Right lobe of liver (tissue), 6 donors: ENCODE data around the gene B3GAT1. TPM values are rescaled to one million over a fixed set of nuclear protein-coding genes. Genes with fewer than 3 reads are reported as not detected.
A peak's percentile ranks its signal among the peaks of the same experiment; 100 is the strongest.

Experiments
- ATAC-seq, 4 donors: fragments of 200-7000 bp; cut with Tn5 transposase; one replicate each; pipeline ENCODE4 v1.9.1; 2020; ENCODE audit warnings: mild to moderate bottlenecking in 4 of 4, moderate library complexity in 4 of 4
- DNase-seq, 3 donors: peaks; one replicate each; pipeline ENCODE4 v3.0.0-alpha.2; 2020
- H3K27ac ChIP-seq, 3 donors: fragments of 200-600 bp; one replicate each; pipeline ENCODE4 v1.8.0; 2022
- H3K27me3 ChIP-seq, 2 donors: fragments of 200-600 bp; one replicate each; pipeline ENCODE4 v1.8.0; 2022
- H3K36me3 ChIP-seq, 4 donors: fragments of 200-600 bp; sonication (generic) in 1 of 4; one replicate each; pipeline versions ENCODE4 v1.5.1 to v1.8.0; 2017 to 2022; ENCODE audit warnings: control low read depth in 1 of 4
- H3K4me1 ChIP-seq, 4 donors: fragments of 200-600 bp; sonication (generic) in 1 of 4; one replicate each; pipeline versions ENCODE4 v1.5.1 to v1.8.0; 2017 to 2022; ENCODE audit warnings: control low read depth in 1 of 4
- H3K4me3 ChIP-seq, 3 donors: fragments of 200-600 bp; one replicate each; pipeline ENCODE4 v1.8.0; 2022
- H3K9me3 ChIP-seq, 4 donors: fragments of 200-600 bp; sonication (generic) in 1 of 4; one replicate each; pipeline versions ENCODE4 v1.5.1 to v1.8.0; 2017 to 2022; ENCODE audit warnings: control low read depth in 1 of 4
- POLR2A ChIP-seq: fragments of 450-650 bp; IDR thresholded peaks from one replicate; pipeline ENCODE4 v1.6.1; 2017; ENCODE audit warnings: antibody characterized with exemption, mild to moderate bottlenecking
- WGBS: methylation state at CpG from one replicate; pipeline ENCODE4 v1.1.6; 2018; ENCODE audit warnings: low coverage, low lambda C conversion rate; ENCODE audit not compliant: insufficient coverage; ENCODE audit errors: missing lambda C conversion rate; 5-methylcytosine and 5-hydroxymethylcytosine counted together
- intact Hi-C, 2 donors: fragments of 100-400 bp; cut with DNase I; formaldehyde crosslinking; loops; one replicate each; pipeline versions ENCODE4 v1.11.2 to v1.14.1; 2022
- total RNA-seq, 6 experiments: library from RNA; depleted of rRNA in 2 of 6; stranded (reverse); fragments of >200 nt in 2 of 6; fragmentation: NEBNext Ultra II Directional in 3 of 6; extraction: Animal tissue kit (Norgen Biotek cat#: 25700) in 3 of 6; gene quantifications; one replicate each; pipeline versions ENCODE4 v1.1.0 to v1.2.4, GENCODE V29; 2016 to 2023
- TF ChIP-seq, protein P1 (sequence below), 4 donors: fragments of 200-600 bp in 3 of 4; fragments of 450-650 bp in 1 of 4; IDR thresholded peaks; one replicate each; pipeline versions ENCODE4 v1.5.1 to v1.8.0; 2016 to 2022; ENCODE audit warnings: antibody characterized with exemption in 4 of 4, mild to moderate bottlenecking in 2 of 4
- donor health status: DM: no; HTN: yes; CAD: no.
- donor health status: DM: no; HTN: no; CAD: no.
- donor health status: DM: no; HTN: no; CAD: no.
- donor health status: DM: no; HTN: yes; CAD: no.
- donor health status: DM: no; HTN: yes; CAD: no.

B3GAT1 gene
- total RNA-seq, 6 experiments from 2014 or later: 0.76 to 8.8 (median 5.1) TPM

DNA sequence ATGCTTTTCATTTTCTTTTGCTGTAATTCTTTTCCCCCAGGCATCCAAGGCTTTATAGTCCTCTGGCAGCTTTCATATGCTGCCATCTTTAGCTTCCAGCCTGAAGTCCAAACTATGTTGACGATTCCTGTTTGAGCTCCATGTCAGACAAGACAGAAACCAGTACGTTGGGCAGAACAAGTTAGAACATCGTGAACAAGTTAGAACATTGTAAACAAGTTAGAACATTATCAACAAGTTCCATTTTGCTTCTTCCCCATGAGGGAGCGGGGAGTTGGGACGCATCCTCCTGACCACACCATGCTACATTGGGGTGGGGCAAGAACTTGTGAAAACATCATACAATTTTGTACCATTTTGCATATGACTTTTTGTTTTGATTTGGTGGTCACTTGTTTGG lies 56.4 kb downstream of the B3GAT1 start:
- intact Hi-C loops: no loop called here
- 56% methylated on average over 4 of the region's 5 CpGs for WGBS

DNA sequence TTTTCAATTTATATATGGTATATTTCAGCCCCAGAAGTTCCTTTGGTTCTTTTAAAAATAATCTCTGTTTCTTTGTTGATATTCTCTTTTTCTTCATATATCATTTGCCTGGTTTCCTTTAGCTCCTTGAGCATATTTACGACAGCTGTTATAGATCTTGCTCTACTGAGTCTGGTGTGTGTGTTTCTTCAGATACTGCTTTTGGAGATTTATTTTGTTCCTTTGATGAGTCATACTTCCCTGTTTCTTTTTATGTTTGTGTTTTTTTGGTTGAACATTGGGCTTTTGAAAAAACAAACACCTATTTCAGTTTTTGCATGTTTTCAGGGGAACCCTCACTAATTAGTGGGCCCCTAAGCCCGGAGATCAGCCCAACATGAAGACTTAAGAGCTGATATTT lies 56.9 kb downstream of the B3GAT1 start:
- intact Hi-C loops: no loop called here
- H3K9me3 ChIP-seq: no peaks in the 10 kb centered on the region
- no peak for TF ChIP-seq POLR2A
- TF ChIP-seq, protein P1, sequence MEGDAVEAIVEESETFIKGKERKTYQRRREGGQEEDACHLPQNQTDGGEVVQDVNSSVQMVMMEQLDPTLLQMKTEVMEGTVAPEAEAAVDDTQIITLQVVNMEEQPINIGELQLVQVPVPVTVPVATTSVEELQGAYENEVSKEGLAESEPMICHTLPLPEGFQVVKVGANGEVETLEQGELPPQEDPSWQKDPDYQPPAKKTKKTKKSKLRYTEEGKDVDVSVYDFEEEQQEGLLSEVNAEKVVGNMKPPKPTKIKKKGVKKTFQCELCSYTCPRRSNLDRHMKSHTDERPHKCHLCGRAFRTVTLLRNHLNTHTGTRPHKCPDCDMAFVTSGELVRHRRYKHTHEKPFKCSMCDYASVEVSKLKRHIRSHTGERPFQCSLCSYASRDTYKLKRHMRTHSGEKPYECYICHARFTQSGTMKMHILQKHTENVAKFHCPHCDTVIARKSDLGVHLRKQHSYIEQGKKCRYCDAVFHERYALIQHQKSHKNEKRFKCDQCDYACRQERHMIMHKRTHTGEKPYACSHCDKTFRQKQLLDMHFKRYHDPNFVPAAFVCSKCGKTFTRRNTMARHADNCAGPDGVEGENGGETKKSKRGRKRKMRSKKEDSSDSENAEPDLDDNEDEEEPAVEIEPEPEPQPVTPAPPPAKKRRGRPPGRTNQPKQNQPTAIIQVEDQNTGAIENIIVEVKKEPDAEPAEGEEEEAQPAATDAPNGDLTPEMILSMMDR (IDR thresholded peaks at IDR 0.05): no peak
- H3K36me3 ChIP-seq: no peaks in the 10 kb centered on the region
- no peak for DNase-seq
- 58% methylated on average over 2 of the region's 2 CpGs for WGBS
- no peaks in the 10 kb centered on the region for H3K4me1 ChIP-seq
- no peak overlapping the region for H3K4me3 ChIP-seq
- H3K27ac ChIP-seq: no peak overlapping the region
- no peak for ATAC-seq
- H3K27me3 ChIP-seq: no peaks in the 10 kb centered on the region

More for the DNA sequence above, 56.4 kb downstream of the B3GAT1 start:
- ATAC-seq: no peak
- DNase-seq: no peak
- H3K4me3 ChIP-seq: no peak overlapping the region
- H3K9me3 ChIP-seq: no peaks in the 10 kb centered on the region
- TF ChIP-seq, protein P1 (IDR thresholded peaks at IDR 0.05): no peak
- TF ChIP-seq POLR2A: no peak
- H3K36me3 ChIP-seq: no peaks in the 10 kb centered on the region
- no peaks in the 10 kb centered on the region for H3K4me1 ChIP-seq
- no peak overlapping the region for H3K27ac ChIP-seq
- H3K27me3 ChIP-seq: no peaks in the 10 kb centered on the region

DNA sequence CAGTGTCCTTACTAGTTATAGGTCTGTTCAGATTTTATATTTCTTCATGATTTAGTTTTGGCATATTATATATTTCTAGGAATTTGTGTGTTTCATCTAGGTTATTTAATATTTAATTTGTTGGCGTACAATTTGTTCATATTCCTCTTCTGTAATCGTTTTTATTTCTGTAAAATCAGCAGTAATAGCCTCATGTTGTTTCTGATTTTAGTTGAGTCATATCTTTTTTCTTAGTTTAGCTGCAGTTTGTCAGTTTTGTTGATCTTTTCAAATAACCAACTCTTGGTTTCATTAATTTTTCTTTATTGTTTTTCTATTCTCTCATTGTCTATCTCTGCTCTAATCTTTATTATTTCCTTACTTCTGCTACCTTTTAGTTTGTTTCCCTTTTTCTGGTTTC lies 59.9 kb downstream of the B3GAT1 start:
- TF ChIP-seq, protein P1 (IDR thresholded peaks at IDR 0.05): no peak
- TF ChIP-seq POLR2A: no peak
- ATAC-seq (no peak), DNase-seq (no peak)
- intact Hi-C loops: no loop called here
- Histone ChIP-seq H3K27me3 (no peaks in the 10 kb centered on the region), H3K9me3 (no peaks in the 10 kb centered on the region), H3K27ac (no peak overlapping the region), H3K36me3 (no peaks in the 10 kb centered on the region), H3K4me1 (no peaks in the 10 kb centered on the region), H3K4me3 (no peak overlapping the region)
- WGBS: 69% methylated on average over 2 of the region's 2 CpGs

DNA sequence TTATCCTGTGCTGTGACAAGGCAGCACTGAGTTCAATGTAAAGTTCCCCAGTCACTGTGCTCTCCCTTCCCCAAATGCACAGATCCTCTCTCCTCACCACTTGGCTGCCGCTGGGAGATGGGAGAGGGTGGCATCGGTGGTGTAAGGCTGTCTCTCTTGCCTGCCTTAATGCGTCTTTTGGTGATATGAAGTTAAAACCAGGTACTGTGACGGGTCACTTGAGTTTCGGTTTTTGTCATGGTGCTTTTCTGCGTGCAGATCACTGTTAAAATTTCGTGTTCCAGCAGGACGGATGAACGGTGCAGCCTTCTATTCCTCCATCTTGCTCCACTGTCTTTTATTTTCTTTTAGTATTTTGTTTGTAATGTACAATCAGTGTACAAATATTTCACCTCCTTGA lies 61.7 kb downstream of the B3GAT1 start:
- Histone ChIP-seq H3K27me3 (no peaks in the 10 kb centered on the region), H3K36me3 (no peaks in the 10 kb centered on the region), H3K9me3 (no peaks in the 10 kb centered on the region), H3K27ac (no peak overlapping the region), H3K4me1 (no peaks in the 10 kb centered on the region), H3K4me3 (no peak overlapping the region)
- ATAC-seq (no peak), DNase-seq (peak in 1 of 3 donors; percentile 25)
- TF ChIP-seq POLR2A: no peak
- TF ChIP-seq, protein P1 (IDR thresholded peaks at IDR 0.05): no peak
- intact Hi-C loops: no loop called here
- 84% methylated on average over 9 of the region's 9 CpGs for WGBS

DNA sequence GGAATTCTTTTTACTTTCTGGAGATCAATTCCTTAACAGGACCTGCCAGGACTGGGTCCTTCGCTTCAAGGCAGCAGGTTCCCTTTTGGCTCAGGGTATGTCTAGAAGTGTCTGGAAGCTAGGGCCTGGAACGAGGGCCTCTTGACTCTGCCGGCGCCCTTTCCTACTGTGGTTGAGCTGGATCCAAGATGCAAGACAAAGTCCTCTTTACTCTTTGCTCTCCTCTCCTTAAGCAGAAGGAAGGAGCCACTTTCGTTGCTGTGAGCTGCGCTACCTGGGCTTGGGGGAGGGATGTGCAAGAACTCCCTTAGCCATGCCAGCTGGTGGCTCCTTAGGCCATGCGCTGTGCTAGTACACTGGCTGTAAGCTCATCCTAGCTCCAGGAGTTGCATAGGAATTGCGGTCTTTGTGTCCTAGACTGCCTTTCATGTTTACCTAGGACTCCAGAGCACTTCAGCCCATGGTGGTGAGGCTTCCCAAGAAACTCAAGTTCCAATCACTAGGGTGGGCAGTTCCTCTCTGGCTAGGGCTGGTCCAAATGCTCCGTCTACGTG lies 62.2 kb downstream of the B3GAT1 start:
- DNase-seq: peak in 1 of 3 donors; percentile 28
- TF ChIP-seq POLR2A: no peak
- TF ChIP-seq, protein P1 (IDR thresholded peaks at IDR 0.05): no peak
- no peak for ATAC-seq
- intact Hi-C loops: no loop called here
- WGBS: 80% methylated on average over 5 of the region's 10 CpGs
- H3K4me3 ChIP-seq: no peak overlapping the region
- H3K4me1 ChIP-seq: no peaks in the 10 kb centered on the region
- H3K36me3 ChIP-seq: no peaks in the 10 kb centered on the region
- no peaks in the 10 kb centered on the region for H3K27me3 ChIP-seq
- no peak overlapping the region for H3K27ac ChIP-seq
- H3K9me3 ChIP-seq: no peaks in the 10 kb centered on the region
